ENCODE data around the gene P3H1.

P3H1 gene

DNA sequence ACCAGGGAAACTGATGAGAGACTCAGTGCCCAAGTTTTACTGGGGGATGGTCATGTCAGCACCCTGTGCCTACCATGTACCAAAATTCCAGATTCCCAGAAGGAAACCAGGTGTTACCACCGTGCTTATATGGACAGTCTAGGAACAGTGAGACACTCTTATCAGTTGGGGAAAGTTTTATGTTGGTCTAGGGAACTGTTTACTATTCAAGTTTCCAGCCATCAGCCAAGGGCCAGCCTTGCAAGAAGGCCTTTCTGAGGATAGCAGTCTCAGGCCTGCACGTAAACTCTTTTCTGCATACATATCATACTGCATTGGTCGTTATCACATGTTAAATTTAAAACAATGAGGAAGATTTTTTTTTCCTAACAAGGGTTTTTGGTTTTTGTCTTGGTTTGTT, 30.6 kb upstream of the P3H1 start:
- Histone ChIP-seq H3K79me2 (ENCODE audit: insufficient read depth, low read depth) (no peaks in the 10 kb centered on the region), H3K4me3 (IDR thresholded peaks at IDR 0.05; ENCODE audit: insufficient read depth, low read depth, low read length) (no peak overlapping the region), H3K9ac (no peak overlapping the region), H3K4me1 (ENCODE audit: low read depth, poor library complexity, severe bottlenecking) (no peaks in the 10 kb centered on the region), H3K27ac (no peak overlapping the region), H3K27me3 (ENCODE audit: insufficient read depth, low read depth) (no peaks in the 10 kb centered on the region), H2AFZ (ENCODE audit: low read depth) (no peak overlapping the region), H4K20me1 (ENCODE audit: insufficient read depth) (no peaks in the 10 kb centered on the region), H3K36me3 (ENCODE audit: insufficient read depth) (no peaks in the 10 kb centered on the region), H3K4me2 (no peak overlapping the region)
- TF ChIP-seq, protein P1, sequence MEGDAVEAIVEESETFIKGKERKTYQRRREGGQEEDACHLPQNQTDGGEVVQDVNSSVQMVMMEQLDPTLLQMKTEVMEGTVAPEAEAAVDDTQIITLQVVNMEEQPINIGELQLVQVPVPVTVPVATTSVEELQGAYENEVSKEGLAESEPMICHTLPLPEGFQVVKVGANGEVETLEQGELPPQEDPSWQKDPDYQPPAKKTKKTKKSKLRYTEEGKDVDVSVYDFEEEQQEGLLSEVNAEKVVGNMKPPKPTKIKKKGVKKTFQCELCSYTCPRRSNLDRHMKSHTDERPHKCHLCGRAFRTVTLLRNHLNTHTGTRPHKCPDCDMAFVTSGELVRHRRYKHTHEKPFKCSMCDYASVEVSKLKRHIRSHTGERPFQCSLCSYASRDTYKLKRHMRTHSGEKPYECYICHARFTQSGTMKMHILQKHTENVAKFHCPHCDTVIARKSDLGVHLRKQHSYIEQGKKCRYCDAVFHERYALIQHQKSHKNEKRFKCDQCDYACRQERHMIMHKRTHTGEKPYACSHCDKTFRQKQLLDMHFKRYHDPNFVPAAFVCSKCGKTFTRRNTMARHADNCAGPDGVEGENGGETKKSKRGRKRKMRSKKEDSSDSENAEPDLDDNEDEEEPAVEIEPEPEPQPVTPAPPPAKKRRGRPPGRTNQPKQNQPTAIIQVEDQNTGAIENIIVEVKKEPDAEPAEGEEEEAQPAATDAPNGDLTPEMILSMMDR (conservative IDR thresholded peaks at IDR 0.05; ENCODE audit: low read depth, low read length) = no peak

DNA sequence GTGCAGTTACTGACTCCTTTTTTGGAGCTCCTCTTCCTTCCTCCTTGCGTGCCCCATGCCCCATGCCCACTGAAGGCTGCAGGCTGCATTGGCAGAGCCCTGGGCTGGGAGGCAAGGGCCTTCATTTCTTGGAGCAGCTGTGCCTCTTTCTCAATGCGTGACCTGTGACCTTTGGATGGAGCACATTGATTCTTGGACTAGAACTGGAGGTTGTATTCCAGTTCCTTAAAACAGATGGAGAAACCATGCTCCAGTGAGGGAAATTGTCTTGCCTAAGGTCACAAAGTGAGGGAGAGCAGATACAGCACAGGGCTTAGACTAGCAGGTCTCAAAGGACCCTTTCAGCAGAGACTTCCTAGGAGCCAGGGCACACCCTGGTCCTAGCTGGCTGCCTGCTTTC, 27.0 kb upstream of the P3H1 start:
- TF ChIP-seq, protein P1 (conservative IDR thresholded peaks at IDR 0.05; ENCODE audit: low read depth, low read length) = no peak
- Histone ChIP-seq H4K20me1 (ENCODE audit: insufficient read depth) (no peaks in the 10 kb centered on the region), H2AFZ (ENCODE audit: low read depth) (no peak overlapping the region), H3K36me3 (ENCODE audit: insufficient read depth) (no peaks in the 10 kb centered on the region), H3K4me3 (IDR thresholded peaks at IDR 0.05; ENCODE audit: insufficient read depth, low read depth, low read length) (no peak overlapping the region), H3K9ac (no peak overlapping the region), H3K79me2 (ENCODE audit: insufficient read depth, low read depth) (no peaks in the 10 kb centered on the region), H3K27ac (no peak overlapping the region), H3K4me2 (no peak overlapping the region), H3K4me1 (ENCODE audit: low read depth, poor library complexity, severe bottlenecking) (no peaks in the 10 kb centered on the region), H3K27me3 (ENCODE audit: insufficient read depth, low read depth) (no peaks in the 10 kb centered on the region)

DNA sequence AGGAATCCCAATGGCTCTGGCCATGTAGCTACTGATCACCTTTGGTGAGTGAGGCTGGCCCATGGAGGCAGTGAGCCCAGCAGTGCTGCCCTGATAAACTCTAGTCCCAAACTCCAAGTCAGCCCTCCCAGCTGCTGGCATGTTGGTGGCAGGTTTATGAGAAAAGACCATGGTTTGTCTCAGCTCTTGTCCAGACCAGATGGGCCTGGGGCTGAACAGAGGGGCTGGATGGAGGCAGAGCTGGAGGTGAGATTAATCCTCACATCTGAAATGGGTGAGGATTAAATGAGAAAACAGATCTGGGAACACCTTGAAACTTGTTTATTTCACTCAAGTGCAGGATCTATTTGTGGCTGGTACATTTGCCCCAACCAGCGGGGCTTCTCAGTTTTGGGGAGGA, 21.2 kb upstream of the P3H1 start:
- Histone ChIP-seq H4K20me1 (ENCODE audit: insufficient read depth) (no peaks in the 10 kb centered on the region), H3K4me1 (ENCODE audit: low read depth, poor library complexity, severe bottlenecking) (no peaks in the 10 kb centered on the region), H3K27ac (no peak overlapping the region), H3K4me3 (IDR thresholded peaks at IDR 0.05; ENCODE audit: insufficient read depth, low read depth, low read length) (no peak overlapping the region), H3K9ac (no peak overlapping the region), H3K4me2 (no peak overlapping the region), H2AFZ (ENCODE audit: low read depth) (no peak overlapping the region), H3K79me2 (ENCODE audit: insufficient read depth, low read depth) (no peaks in the 10 kb centered on the region), H3K36me3 (ENCODE audit: insufficient read depth) (no peaks in the 10 kb centered on the region), H3K27me3 (ENCODE audit: insufficient read depth, low read depth) (no peaks in the 10 kb centered on the region)
- TF ChIP-seq, protein P1 (conservative IDR thresholded peaks at IDR 0.05; ENCODE audit: low read depth, low read length) = no peak

DNA sequence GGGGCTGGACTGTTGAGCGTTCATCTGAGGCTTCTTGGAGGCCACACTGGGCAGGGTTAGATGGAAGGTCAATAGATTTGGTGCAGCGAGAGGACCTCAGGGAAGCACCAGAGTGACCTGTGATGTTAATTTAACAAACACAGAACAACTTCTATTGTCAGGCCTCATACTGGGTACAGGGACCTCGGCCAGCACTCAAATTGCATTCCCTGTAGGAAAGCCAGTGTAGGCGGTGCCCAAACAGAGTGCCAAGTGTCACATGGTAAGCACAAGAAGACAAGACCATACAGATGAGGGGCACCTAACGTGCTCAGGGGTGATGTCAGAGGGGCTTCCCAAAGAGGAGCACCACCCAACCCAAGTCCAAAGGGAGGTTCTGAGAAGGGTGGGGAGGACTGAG, 19.3 kb upstream of the P3H1 start:
- Histone ChIP-seq H3K4me3 (IDR thresholded peaks at IDR 0.05; ENCODE audit: insufficient read depth, low read depth, low read length) (no peak overlapping the region), H3K9ac (no peak overlapping the region), H3K79me2 (ENCODE audit: insufficient read depth, low read depth) (no peaks in the 10 kb centered on the region), H3K27me3 (ENCODE audit: insufficient read depth, low read depth) (no peaks in the 10 kb centered on the region), H3K4me2 (no peak overlapping the region), H2AFZ (ENCODE audit: low read depth) (no peak overlapping the region), H3K27ac (no peak overlapping the region), H3K36me3 (ENCODE audit: insufficient read depth) (no peaks in the 10 kb centered on the region), H4K20me1 (ENCODE audit: insufficient read depth) (no peaks in the 10 kb centered on the region), H3K4me1 (ENCODE audit: low read depth, poor library complexity, severe bottlenecking) (no peaks in the 10 kb centered on the region)
- TF ChIP-seq, protein P1 (conservative IDR thresholded peaks at IDR 0.05; ENCODE audit: low read depth, low read length) = no peak

All from KMS-11 (cell line).